Activated naive CD4-positive, alpha-beta T cell treated with anti-CD3 and anti-CD28 coated beads for 36 hours (primary cell): Measurements from ENCODE around the gene ALK. TPM values are rescaled to one million over a fixed set of nuclear protein-coding genes. Genes with fewer than 3 reads are reported as not detected.

ENCODE experiments used
- CTCF ChIA-PET: fragments of 350-600 bp; sonication (Branson Sonifier 250); formaldehyde crosslinking; loops from one replicate; lab custom pipeline; 2021; ENCODE audit warnings: antibody characterized with exemption; lab: Charles Lee
- DNase-seq: peaks from one replicate; pipeline ENCODE4 v3.0.0-alpha.2; 2020
- H3K27ac Mint-ChIP-seq: one replicate; pipeline ENCODE4 v1.8.0; 2021; ENCODE audit warnings: mild to moderate bottlenecking, mixed read lengths
- H3K27me3 Mint-ChIP-seq: one replicate; pipeline ENCODE4 v1.8.0; 2021; ENCODE audit warnings: low read depth, mixed read lengths
- H3K36me3 Mint-ChIP-seq: one replicate; pipeline ENCODE4 v1.8.0; 2021; ENCODE audit warnings: low read depth, mixed read lengths
- H3K4me1 Mint-ChIP-seq: one replicate; pipeline ENCODE4 v1.8.0; 2021; ENCODE audit warnings: low read depth, mixed read lengths
- H3K4me3 Mint-ChIP-seq: one replicate; pipeline ENCODE4 v1.8.0; 2021; ENCODE audit warnings: mild to moderate bottlenecking, moderate library complexity, mixed read lengths
- H3K9me3 Mint-ChIP-seq: one replicate; pipeline ENCODE4 v1.8.0; 2021; ENCODE audit warnings: mixed read lengths
- intact Hi-C: fragments of 100-400 bp; cut with micrococcal nuclease; formaldehyde crosslinking; loops from one replicate; pipeline ENCODE4 v1.15.1; 2023
- total RNA-seq, 2 experiments: library from RNA; stranded (reverse); gene quantifications; one replicate each; pipeline ENCODE4 v1.2.3, GENCODE V29; 2021

ALK gene
- total RNA-seq, 2 experiments from 2014 or later: not detected

GRCh38 chr2:29898999-29899398 lies 22.4 kb downstream of the ALK start:
- H3K27ac Mint-ChIP-seq: no peak overlapping the region
- CTCF ChIA-PET: no interaction called here
- no peaks in the 10 kb centered on the region for H3K36me3 Mint-ChIP-seq
- intact Hi-C loops: no loop called here
- no peak for DNase-seq
- peaks cover 36% of the 10 kb centered on the region for H3K27me3 Mint-ChIP-seq
- H3K4me3 Mint-ChIP-seq: no peak overlapping the region
- H3K9me3 Mint-ChIP-seq: no peaks in the 10 kb centered on the region
- no peaks in the 10 kb centered on the region for H3K4me1 Mint-ChIP-seq

DNA sequence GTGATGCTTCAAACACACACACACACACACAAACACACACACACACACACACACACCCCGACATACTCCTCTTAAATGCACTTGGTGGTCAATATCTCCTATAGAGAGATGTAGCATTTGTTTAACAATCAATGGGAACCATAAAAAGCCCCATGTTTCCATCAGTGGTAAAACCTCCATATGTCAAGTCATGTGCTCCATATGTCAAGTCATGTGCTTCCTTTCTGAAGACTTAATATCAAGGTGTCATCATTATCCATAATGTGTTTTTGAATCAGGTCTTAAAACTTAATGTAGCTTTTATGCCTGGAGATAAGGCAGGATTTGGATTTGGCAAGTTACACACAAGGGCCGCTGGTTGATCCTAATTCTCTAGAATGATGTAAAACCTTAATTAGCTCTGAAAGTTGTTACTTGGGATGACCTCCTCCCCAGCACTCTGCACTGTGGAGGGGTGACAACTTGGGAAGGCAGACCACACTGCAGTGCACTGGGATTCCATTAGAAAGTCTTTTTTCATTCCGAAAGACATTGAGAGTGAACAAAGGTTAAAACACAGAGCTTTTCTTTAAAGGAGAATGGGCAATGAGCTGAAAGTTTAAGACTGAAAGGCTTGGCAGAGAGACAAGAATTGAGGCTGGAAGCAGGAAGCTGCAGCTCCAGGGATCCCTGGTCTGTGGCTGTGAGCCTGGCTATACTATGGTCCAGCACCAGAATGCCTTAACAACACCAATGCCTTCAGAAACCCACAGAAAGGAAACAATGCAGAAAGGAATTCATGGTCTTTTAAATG lies 26.4 kb downstream of the ALK start:
- DNase-seq: no peak
- CTCF ChIA-PET: no interaction called here
- Mint-ChIP-seq H3K9me3 (no peaks in the 10 kb centered on the region), H3K4me1 (no peaks in the 10 kb centered on the region), H3K27me3 (peaks cover 30% of the 10 kb centered on the region), H3K27ac (no peak overlapping the region), H3K4me3 (no peak overlapping the region), H3K36me3 (no peaks in the 10 kb centered on the region)
- intact Hi-C loops: no loop called here

DNA sequence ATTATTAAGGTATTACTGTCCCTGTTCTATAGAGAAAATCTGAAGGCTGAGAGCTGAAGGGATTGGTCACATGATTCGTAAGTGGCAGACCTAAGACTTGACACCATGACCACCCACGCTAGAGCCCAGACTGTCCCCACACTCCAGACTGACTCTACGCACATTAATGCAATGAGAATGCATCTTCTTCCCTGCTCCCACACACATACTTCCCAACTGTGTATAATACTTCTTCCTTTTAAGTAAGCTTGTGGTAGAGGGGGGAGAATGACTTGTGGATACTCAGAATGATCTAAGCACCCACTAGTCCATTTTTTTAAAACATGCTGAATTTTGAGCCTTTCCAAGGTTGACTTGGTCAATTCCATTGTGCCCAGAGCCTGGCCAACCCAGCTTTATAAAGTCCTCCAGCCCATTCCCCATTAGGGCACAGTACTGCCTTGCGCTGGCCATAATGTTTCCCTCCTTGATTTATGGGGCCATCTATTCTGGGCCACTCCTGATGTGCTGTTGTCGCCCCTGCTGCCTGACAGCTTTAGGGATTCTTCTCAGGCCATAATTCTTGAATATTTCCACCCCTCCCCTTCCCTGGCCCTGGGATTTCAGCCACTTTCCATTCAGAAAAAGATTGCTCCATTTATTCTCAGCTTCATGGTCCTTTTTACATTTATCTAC lies 28.7 kb downstream of the ALK start:
- Mint-ChIP-seq H3K27me3 (peaks cover 22% of the 10 kb centered on the region), H3K4me1 (no peaks in the 10 kb centered on the region), H3K4me3 (no peak overlapping the region), H3K36me3 (no peaks in the 10 kb centered on the region), H3K27ac (no peak overlapping the region), H3K9me3 (no peaks in the 10 kb centered on the region)
- intact Hi-C loops: no loop called here
- DNase-seq: no peak
- CTCF ChIA-PET: no interaction called here

DNA sequence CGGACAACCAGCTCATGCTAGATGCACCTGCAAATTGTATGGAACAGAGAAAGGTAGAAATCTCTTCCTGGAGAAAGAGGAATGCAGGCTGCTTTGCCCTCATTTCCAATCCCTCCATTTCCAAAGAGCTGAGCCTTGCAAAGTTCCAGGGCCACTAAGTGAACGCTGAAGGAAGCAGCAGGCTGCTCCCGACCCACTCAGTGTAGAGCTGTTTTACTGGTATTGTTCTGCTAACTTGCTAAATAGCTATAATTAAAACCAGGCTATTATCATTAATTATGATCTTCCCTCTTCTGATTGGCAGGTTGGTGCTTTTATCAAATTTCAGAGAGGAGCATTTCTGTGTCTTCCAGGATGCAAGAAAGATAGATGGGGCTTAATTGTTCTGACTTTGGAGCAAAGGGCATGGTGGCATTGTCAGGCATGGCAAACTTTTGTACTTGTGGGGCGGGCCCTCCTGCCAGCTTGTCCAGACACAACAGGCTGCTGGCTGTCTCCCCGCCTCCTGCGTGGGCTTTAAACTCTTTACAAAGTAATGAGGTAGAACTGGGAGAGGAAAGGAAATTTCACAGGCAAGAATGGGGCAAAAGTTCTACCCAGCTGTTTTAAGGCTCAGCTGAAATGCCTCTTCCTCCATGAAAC lies 40.2 kb downstream of the ALK start:
- intact Hi-C loops: no loop called here
- no peak overlapping the region for H3K4me3 Mint-ChIP-seq
- peaks cover 4% of the 10 kb centered on the region for H3K9me3 Mint-ChIP-seq
- no peaks in the 10 kb centered on the region for H3K36me3 Mint-ChIP-seq
- DNase-seq: no peak
- no peak overlapping the region for H3K27ac Mint-ChIP-seq
- CTCF ChIA-PET: interaction anchor here (0.8 kb wide), 1 partner anchor 27 kb away, joined by 3 read pairs; no protein-coding TSS in a partner anchor
- peaks cover 3% of the 10 kb centered on the region for H3K27me3 Mint-ChIP-seq
- no peaks in the 10 kb centered on the region for H3K4me1 Mint-ChIP-seq

DNA sequence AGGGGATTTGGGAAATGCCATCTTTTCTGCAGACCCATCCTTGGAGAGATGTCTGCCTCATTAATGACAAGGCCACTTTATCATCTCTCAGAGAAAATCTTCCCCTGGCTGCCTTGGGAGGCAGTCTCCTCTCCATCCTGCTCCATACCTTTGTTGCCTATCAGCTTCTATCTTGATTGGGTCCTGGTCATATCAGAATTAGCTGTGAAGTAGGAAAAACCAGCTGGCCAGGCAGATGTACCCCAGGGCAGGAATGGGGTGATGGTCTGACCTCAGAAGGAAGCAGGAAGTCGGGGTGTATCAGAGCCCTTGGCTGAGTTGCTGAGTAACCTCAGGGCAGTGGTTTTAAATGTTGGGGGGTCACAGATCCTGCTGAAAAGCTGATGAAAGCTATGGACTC lies 41.3 kb downstream of the ALK start:
- Mint-ChIP-seq H3K36me3 (no peaks in the 10 kb centered on the region), H3K4me3 (no peak overlapping the region), H3K27me3 (peaks cover 3% of the 10 kb centered on the region), H3K27ac (no peak overlapping the region), H3K4me1 (no peaks in the 10 kb centered on the region), H3K9me3 (peaks cover 4% of the 10 kb centered on the region)
- intact Hi-C loops: no loop called here
- CTCF ChIA-PET: interaction anchor here (0.6 kb wide), 1 partner anchor 323 kb away, joined by 3 read pairs; no protein-coding TSS in a partner anchor
- no peak for DNase-seq

GRCh38 chr2:29879456-29879855 lies 41.9 kb downstream of the ALK start:
- peaks cover under 1% of the 10 kb centered on the region for H3K9me3 Mint-ChIP-seq
- H3K27me3 Mint-ChIP-seq: peaks cover 3% of the 10 kb centered on the region
- no peak overlapping the region for H3K27ac Mint-ChIP-seq
- H3K4me1 Mint-ChIP-seq: no peaks in the 10 kb centered on the region
- intact Hi-C loops: no loop called here
- H3K36me3 Mint-ChIP-seq: no peaks in the 10 kb centered on the region
- H3K4me3 Mint-ChIP-seq: no peak overlapping the region
- CTCF ChIA-PET: no interaction called here
- no peak for DNase-seq

DNA sequence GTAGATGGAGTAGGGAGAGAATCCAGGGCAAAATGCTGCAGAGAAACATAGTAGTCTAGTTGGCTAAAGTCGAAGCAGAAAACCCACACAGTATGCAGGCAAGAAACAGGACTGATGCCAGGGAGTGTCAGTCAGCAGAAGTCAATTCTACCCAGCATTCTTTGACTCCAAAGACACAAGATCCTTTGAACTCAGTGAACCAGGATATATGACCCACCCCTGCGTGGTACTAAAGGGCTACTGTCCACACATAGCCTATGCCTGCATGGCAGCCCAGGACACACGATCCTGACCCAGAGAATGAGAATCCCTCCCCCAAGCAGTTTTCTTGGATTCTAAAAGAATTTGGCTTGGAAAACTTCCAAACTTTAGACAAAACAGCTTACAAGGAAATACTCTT lies 42.5 kb downstream of the ALK start:
- H3K4me3 Mint-ChIP-seq: no peak overlapping the region
- CTCF ChIA-PET: no interaction called here
- H3K27ac Mint-ChIP-seq: no peak overlapping the region
- H3K9me3 Mint-ChIP-seq: no peaks in the 10 kb centered on the region
- DNase-seq: no peak
- no peaks in the 10 kb centered on the region for H3K4me1 Mint-ChIP-seq
- H3K27me3 Mint-ChIP-seq: peaks cover 3% of the 10 kb centered on the region
- H3K36me3 Mint-ChIP-seq: no peaks in the 10 kb centered on the region
- intact Hi-C loops: no loop called here

GRCh38 chr2:29876374-29876773 lies 45.0 kb downstream of the ALK start:
- Mint-ChIP-seq H3K27ac (no peak overlapping the region), H3K27me3 (peaks cover 2% of the 10 kb centered on the region), H3K4me1 (no peaks in the 10 kb centered on the region), H3K4me3 (no peak overlapping the region), H3K36me3 (no peaks in the 10 kb centered on the region), H3K9me3 (no peaks in the 10 kb centered on the region)
- no peak for DNase-seq
- CTCF ChIA-PET: no interaction called here
- intact Hi-C loops: no loop called here

- intact Hi-C loops: no loop called here
- Mint-ChIP-seq H3K4me3 (no peak overlapping the region), H3K9me3 (no peaks in the 10 kb centered on the region), H3K27ac (no peak overlapping the region), H3K4me1 (no peaks in the 10 kb centered on the region), H3K36me3 (no peaks in the 10 kb centered on the region), H3K27me3 (no peaks in the 10 kb centered on the region)
- DNase-seq: no peak
- CTCF ChIA-PET: no interaction called here
Measured at GRCh38 chr2:29874745-29875144, 46.6 kb downstream of the ALK start.

- intact Hi-C loops: no loop called here
- Mint-ChIP-seq H3K36me3 (no peaks in the 10 kb centered on the region), H3K4me3 (no peak overlapping the region), H3K4me1 (no peaks in the 10 kb centered on the region), H3K9me3 (no peaks in the 10 kb centered on the region), H3K27ac (no peak overlapping the region), H3K27me3 (no peaks in the 10 kb centered on the region)
- DNase-seq: no peak
- CTCF ChIA-PET: no interaction called here
Measured at GRCh38 chr2:29872870-29873269, 48.5 kb downstream of the ALK start.

DNA sequence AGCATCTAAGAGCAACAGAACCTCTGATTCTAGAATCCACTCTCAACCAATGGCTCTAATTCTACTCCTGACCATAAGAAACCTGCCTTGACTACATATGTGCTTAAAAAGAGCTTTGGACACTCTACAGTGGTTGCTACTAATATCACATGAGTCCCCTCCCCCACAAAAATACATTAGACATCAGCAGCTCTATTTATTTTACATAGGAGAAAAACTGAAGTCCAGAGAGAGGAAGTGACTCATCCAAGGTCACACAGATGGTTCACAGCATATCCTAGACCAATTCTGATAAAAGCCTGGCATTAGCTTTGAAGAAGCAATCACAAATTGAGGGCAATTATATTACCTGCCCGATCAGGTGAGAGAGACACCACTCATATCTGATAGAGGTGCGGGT lies 49.8 kb downstream of the ALK start:
- CTCF ChIA-PET: no interaction called here
- DNase-seq: no peak
- H3K4me1 Mint-ChIP-seq: no peaks in the 10 kb centered on the region
- H3K36me3 Mint-ChIP-seq: no peaks in the 10 kb centered on the region
- no peaks in the 10 kb centered on the region for H3K27me3 Mint-ChIP-seq
- no peaks in the 10 kb centered on the region for H3K9me3 Mint-ChIP-seq
- no peak overlapping the region for H3K4me3 Mint-ChIP-seq
- intact Hi-C loops: no loop called here
- no peak overlapping the region for H3K27ac Mint-ChIP-seq

- Mint-ChIP-seq H3K4me3 (no peak overlapping the region), H3K27me3 (peaks cover 17% of the 10 kb centered on the region), H3K9me3 (no peaks in the 10 kb centered on the region), H3K4me1 (no peaks in the 10 kb centered on the region), H3K27ac (no peak overlapping the region), H3K36me3 (no peaks in the 10 kb centered on the region)
- no peak for DNase-seq
- CTCF ChIA-PET: no interaction called here
- intact Hi-C loops: no loop called here
Measured at GRCh38 chr2:29865512-29865911, 55.9 kb downstream of the ALK start.
